GM06990 (cell line): ENCODE data around the gene LRRC32.

Source experiments
- DNase-seq: peaks from one replicate; pipeline ENCODE4 v3.0.0-alpha.2; 2011; ENCODE audit not compliant: insufficient read length; ENCODE audit errors: extremely low read depth
- H3K27me3 ChIP-seq: replicated peaks from 2 replicates; pipeline ENCODE4 v1.6.0; 2011; ENCODE audit warnings: low read length; ENCODE audit not compliant: control insufficient read depth, insufficient read depth
- H3K36me3 ChIP-seq: 2 replicates; pipeline ENCODE4 v1.5.1; 2011; ENCODE audit warnings: low read length; ENCODE audit not compliant: control insufficient read depth, insufficient read depth
- H3K4me3 ChIP-seq: replicated peaks from 2 replicates; pipeline ENCODE4 v1.5.1; 2011; ENCODE audit warnings: low read depth, mild to moderate bottlenecking, control low read depth, low read length
- TF ChIP-seq, protein P1 (sequence below): IDR thresholded peaks from 2 replicates; pipeline ENCODE4 v1.5.1; 2011; ENCODE audit warnings: low read length, control low read depth, mild to moderate bottlenecking, inconsistent platforms; ENCODE audit not compliant: insufficient read depth, poor library complexity, severe bottlenecking

LRRC32 gene

DNA sequence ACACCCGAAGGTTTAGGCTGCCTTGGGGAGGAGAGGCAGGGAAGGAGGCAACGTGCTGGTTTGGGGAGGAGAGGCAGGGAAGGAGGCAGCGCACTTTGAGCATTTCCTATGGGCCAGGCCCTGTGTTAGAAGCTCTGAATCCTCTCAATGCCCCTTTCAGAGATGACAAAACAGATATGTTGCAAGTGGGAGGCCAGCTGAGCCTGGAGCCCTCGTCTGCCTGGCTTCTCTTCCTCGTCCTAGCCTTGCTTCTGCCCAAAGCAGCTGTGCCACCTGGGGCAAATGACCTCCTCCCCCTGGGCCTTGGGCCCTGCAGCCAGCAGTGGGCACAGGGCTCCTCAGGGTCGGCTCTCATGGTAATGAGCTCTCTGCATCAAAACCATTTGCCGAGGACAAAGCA, 15.3 kb upstream of the LRRC32 start:
- Histone ChIP-seq H3K27me3 (peaks cover 10% of the 10 kb centered on the region), H3K4me3 (no peak overlapping the region)
- no peak for DNase-seq

DNA sequence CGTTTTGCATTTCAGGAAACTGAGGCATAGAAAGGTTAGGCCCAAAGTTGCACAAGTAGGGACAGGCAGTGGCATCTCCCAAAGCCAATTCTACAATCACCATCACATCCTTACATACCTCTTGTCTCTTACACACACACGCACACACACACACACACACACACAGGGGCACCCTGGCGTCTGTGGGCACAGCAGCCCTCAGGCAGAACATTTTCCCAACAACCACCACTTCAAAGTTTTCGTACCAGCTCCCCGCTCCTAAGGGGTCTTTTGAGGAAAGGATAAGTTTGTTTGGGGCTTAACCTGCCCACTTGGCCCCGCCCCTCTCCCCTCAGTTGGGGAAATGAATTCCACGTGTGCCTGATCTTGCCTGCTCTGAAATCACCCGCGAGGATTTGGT, 14.7 kb upstream of the LRRC32 start:
- TF ChIP-seq, protein P1, sequence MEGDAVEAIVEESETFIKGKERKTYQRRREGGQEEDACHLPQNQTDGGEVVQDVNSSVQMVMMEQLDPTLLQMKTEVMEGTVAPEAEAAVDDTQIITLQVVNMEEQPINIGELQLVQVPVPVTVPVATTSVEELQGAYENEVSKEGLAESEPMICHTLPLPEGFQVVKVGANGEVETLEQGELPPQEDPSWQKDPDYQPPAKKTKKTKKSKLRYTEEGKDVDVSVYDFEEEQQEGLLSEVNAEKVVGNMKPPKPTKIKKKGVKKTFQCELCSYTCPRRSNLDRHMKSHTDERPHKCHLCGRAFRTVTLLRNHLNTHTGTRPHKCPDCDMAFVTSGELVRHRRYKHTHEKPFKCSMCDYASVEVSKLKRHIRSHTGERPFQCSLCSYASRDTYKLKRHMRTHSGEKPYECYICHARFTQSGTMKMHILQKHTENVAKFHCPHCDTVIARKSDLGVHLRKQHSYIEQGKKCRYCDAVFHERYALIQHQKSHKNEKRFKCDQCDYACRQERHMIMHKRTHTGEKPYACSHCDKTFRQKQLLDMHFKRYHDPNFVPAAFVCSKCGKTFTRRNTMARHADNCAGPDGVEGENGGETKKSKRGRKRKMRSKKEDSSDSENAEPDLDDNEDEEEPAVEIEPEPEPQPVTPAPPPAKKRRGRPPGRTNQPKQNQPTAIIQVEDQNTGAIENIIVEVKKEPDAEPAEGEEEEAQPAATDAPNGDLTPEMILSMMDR = no peak
- H3K27me3 ChIP-seq = peaks cover 10% of the 10 kb centered on the region
- no peaks in the 10 kb centered on the region for H3K36me3 ChIP-seq
- H3K4me3 ChIP-seq = no peak overlapping the region
- no peak for DNase-seq

More for the DNA sequence above, 15.3 kb upstream of the LRRC32 start:
- TF ChIP-seq, protein P1 = no peak
- H3K36me3 ChIP-seq = no peaks in the 10 kb centered on the region

DNA sequence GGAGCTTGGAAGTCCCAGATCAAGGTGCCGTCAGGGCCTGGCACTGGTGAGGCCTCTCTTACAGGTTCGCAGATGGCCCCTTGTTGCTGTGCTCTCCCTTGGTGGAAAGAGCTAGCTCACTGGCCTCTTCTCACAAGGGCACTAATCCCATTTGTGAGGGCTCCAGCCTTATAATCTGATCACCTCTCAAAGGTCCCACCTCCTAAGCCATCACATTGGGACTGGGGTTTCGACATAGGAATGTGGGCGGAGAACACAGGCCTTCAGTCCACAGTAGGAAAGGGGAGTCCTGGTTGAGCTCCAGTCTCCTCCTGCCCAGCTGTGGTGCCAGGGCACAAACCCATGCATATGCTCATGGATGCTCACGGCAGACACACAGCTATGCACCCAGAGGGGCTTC, 14.0 kb upstream of the LRRC32 start:
- no peak overlapping the region for H3K4me3 ChIP-seq
- H3K36me3 ChIP-seq = no peaks in the 10 kb centered on the region
- TF ChIP-seq, protein P1 = no peak
- no peak for DNase-seq
- peaks cover 10% of the 10 kb centered on the region for H3K27me3 ChIP-seq

DNA sequence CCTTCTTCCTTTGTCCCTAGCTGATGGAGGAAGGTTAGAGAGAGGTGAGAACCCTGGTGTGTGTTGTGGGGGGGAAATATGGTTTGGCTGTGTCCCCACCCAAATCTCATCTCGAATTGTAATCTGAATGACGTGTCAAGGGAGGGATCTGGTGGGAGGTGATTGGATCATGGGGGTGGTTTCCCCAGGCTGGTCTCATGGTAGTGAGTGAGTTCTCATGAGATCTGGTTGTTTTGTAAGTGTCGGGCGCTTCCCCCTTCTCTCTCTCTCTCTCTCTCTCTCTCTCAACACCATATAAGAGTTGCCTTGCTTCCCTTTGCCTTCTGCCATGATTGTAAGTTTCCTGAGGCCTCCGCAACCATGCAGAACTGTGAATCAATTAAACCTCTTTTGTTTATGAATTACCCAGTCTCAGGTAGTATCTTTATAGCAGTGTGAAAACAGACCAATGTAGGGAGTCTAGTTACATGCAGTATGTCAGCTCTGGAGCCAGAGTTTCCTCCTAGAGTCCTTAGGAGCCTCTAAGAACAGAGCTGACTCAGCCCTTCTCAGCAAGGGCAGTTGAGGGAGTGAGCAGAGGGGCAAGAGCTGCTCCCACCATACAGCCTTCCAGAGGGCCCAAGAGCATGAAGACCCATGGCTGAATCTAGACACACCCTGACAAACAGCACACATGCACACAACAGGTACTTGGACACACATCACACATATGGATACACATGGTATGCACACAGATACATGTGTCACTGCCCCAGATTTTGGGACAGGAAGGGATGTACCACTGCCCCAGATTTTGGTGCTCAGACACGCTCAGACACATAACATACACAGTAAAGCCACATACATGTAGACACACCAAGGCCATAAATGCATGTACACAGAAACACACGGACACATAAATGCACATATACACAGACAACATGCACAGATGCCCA, 12.9 kb upstream of the LRRC32 start:
- H3K27me3 ChIP-seq = peaks cover 10% of the 10 kb centered on the region
- TF ChIP-seq, protein P1 = no peak
- no peaks in the 10 kb centered on the region for H3K36me3 ChIP-seq
- H3K4me3 ChIP-seq = no peak overlapping the region
- DNase-seq = no peak

DNA sequence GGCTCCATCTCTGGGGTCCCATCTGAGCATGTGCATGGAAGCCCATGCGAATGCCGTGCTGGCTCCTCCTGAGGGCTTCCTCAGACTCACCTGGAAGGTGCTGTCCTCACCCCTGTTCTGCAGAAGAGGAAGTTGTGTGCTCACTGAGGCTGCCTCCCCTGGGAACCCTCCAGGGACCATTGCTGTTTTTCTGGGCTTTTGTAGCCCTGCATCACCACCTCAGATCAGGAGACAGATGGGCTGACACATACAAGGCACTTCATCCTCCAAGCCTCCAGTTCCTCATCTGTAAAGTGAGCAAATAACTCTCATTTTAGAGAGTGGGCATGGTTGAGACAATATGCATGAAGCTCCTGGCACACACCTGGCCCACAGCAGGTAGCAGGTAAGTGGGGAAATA, 12.1 kb upstream of the LRRC32 start:
- no peaks in the 10 kb centered on the region for H3K36me3 ChIP-seq
- H3K27me3 ChIP-seq = peaks cover 10% of the 10 kb centered on the region
- TF ChIP-seq, protein P1 = no peak
- DNase-seq = no peak
- H3K4me3 ChIP-seq = no peak overlapping the region

DNA sequence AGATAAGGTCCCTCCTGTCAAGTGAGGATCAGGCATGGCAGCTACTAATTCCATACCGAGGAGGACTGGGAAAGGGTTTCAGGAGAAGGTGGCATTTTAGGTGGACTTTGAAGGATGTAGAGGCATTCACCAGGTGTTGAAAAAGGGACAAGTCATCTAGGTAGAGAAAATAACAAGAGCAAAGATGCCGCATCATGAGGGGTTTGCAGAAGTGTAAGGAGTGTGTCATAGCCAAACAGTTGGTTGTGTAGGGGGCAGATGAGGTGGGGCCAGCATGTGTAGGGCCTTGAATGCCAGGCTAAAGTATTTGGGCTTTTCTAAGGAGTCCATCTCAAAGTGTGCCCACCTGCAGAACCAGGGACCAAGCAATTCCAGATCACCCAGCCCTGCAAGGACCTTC, 11.6 kb upstream of the LRRC32 start:
- Histone ChIP-seq H3K4me3 (no peak overlapping the region), H3K27me3 (peaks cover 10% of the 10 kb centered on the region), H3K36me3 (no peaks in the 10 kb centered on the region)
- TF ChIP-seq, protein P1 = no peak
- DNase-seq = no peak
